Measurements from ENCODE around the gene ILF3. TPM values are rescaled to one million over a fixed set of nuclear protein-coding genes. Genes with fewer than 3 reads are reported as not detected.

The ILF3 gene
- total RNA-seq, 3 donors from 2014 or later (not counting 1 experiment from before 2014, with no cell fraction given) = 329 to 365 (median 332) TPM

DNA sequence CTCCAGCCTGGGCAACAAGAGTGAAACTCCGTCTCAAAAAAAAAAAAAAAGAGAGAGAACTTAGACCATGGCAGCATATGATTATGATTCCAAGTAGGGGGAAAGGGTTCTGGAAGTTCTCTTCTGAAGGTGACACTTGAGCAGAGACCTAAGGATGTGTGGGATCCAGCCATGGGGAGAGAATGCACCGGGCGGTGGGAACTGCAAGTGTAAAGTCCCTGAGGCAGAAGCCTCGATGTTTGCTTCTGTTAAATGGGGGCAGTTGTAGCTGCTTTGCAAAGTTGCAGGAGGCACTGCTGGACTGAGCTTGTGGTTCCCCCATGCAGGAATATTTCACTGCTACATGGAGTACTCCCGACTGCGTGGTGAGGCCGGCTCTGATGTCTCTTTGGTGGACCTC lies 19.7 kb upstream of the ILF3 start:
- peaks cover 12 to 26% of the 10 kb centered on the region in 2 donors for H3K4me1 Mint-ChIP-seq
- H3K27me3 ChIP-seq (ENCODE audit: control insufficient read depth, insufficient read depth, low read length) = no peaks in the 10 kb centered on the region
- H3K27me3 Mint-ChIP-seq (ENCODE audit: low read depth in 2 of 2) = no peaks in the 10 kb centered on the region
- ATAC-seq (no peak), DNase-seq (no peak)
- TF ChIP-seq, protein P1, sequence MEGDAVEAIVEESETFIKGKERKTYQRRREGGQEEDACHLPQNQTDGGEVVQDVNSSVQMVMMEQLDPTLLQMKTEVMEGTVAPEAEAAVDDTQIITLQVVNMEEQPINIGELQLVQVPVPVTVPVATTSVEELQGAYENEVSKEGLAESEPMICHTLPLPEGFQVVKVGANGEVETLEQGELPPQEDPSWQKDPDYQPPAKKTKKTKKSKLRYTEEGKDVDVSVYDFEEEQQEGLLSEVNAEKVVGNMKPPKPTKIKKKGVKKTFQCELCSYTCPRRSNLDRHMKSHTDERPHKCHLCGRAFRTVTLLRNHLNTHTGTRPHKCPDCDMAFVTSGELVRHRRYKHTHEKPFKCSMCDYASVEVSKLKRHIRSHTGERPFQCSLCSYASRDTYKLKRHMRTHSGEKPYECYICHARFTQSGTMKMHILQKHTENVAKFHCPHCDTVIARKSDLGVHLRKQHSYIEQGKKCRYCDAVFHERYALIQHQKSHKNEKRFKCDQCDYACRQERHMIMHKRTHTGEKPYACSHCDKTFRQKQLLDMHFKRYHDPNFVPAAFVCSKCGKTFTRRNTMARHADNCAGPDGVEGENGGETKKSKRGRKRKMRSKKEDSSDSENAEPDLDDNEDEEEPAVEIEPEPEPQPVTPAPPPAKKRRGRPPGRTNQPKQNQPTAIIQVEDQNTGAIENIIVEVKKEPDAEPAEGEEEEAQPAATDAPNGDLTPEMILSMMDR (IDR thresholded peaks at IDR 0.05) = no peak
- H3K27ac ChIP-seq (ENCODE audit: low read length) = no peak overlapping the region
- peaks cover 19% of the 10 kb centered on the region for H3K36me3 Mint-ChIP-seq
- intact Hi-C loops (cut with micrococcal nuclease) = no loop called here
- H3K36me3 ChIP-seq (ENCODE audit: control insufficient read depth, insufficient read depth, low read length) = peaks cover 82% of the 10 kb centered on the region
- no peaks in the 10 kb centered on the region for H3K9me3 Mint-ChIP-seq
- WGBS (ENCODE audit: insufficient coverage) = 98% methylated on average over 7 of the region's 7 CpGs
- H3K4me3 ChIP-seq (ENCODE audit: low read length) = no peak overlapping the region
- no peak overlapping the region for H3K27ac Mint-ChIP-seq
- H3K4me1 ChIP-seq (ENCODE audit: control insufficient read depth, insufficient read depth, low read length) = peaks cover 13% of the 10 kb centered on the region
- no peak overlapping the region for H3K4me3 Mint-ChIP-seq
- H3K9me3 ChIP-seq (ENCODE audit: control insufficient read depth, insufficient read depth, low read length) = no peaks in the 10 kb centered on the region

DNA sequence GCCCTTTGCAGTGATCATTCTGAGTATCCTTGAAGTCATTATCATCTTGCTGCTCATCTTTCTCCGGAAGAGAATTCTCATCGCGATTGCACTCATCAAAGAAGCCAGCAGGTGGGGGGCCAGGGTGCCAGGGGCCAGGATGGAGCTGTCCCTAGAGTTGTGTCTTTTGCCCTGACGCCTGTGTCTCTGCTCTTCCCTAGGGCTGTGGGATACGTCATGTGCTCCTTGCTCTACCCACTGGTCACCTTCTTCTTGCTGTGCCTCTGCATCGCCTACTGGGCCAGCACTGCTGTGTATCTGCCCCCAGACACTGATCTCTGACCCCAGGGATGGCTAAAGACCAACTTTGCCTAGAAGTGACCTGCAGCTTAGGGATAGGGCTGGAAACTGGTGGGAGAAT lies 19.2 kb upstream of the ILF3 start:
- no peaks in the 10 kb centered on the region for H3K27me3 ChIP-seq (ENCODE audit: control insufficient read depth, insufficient read depth, low read length)
- Mint-ChIP-seq H3K4me3 (no peak overlapping the region), H3K9me3 (no peaks in the 10 kb centered on the region), H3K27ac (no peak overlapping the region), H3K36me3 (peaks cover 19% of the 10 kb centered on the region), H3K4me1 (peaks cover 12 to 26% of the 10 kb centered on the region in 2 donors), H3K27me3 (ENCODE audit: low read depth in 2 of 2) (no peaks in the 10 kb centered on the region)
- intact Hi-C loops (cut with micrococcal nuclease) = no loop called here
- peaks cover 13% of the 10 kb centered on the region for H3K4me1 ChIP-seq (ENCODE audit: control insufficient read depth, insufficient read depth, low read length)
- ATAC-seq (no peak), DNase-seq (no peak)
- no peak overlapping the region for H3K4me3 ChIP-seq (ENCODE audit: low read length)
- TF ChIP-seq, protein P1 (IDR thresholded peaks at IDR 0.05) = no peak
- no peaks in the 10 kb centered on the region for H3K9me3 ChIP-seq (ENCODE audit: control insufficient read depth, insufficient read depth, low read length)
- H3K27ac ChIP-seq (ENCODE audit: low read length) = no peak overlapping the region
- H3K36me3 ChIP-seq (ENCODE audit: control insufficient read depth, insufficient read depth, low read length) = peaks cover 83% of the 10 kb centered on the region
- 96% methylated on average over 6 of the region's 6 CpGs for WGBS (ENCODE audit: insufficient coverage)

DNA sequence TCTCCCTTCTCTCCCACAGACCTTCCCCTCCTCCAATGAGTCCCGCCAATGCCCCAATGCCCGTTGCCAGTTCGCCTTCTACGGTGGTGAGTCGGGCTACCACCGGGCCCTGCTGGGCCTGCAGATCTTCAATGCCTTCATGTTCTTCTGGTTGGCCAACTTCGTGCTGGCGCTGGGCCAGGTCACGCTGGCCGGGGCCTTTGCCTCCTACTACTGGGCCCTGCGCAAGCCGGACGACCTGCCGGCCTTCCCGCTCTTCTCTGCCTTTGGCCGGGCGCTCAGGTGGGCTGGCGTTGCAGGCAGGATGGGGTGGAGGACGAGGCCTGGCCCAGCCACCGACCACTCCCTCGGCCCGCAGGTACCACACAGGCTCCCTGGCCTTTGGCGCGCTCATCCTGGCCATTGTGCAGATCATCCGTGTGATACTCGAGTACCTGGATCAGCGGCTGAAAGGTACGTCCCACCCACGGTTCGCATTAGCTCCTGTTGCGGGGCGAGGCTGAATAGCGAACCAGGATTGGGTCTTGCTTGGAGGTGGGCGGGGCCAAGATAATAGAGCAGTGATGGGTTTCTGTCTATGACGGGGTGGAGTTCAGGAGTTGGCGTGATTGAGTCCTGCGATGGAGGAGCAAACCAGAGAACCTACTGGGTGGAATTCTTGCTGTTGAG lies 17.7 kb upstream of the ILF3 start:
- TF ChIP-seq, protein P1 (IDR thresholded peaks at IDR 0.05) = no peak
- intact Hi-C loops (cut with micrococcal nuclease) = no loop called here
- DNase-seq (no peak), ATAC-seq (no peak)
- Mint-ChIP-seq H3K36me3 (peaks cover 19% of the 10 kb centered on the region), H3K9me3 (no peaks in the 10 kb centered on the region), H3K27ac (peak overlapping the region; percentile 7 to 73), H3K4me1 (peaks cover 12 to 26% of the 10 kb centered on the region in 2 donors), H3K4me3 (no peak overlapping the region), H3K27me3 (ENCODE audit: low read depth in 2 of 2) (no peaks in the 10 kb centered on the region)
- Histone ChIP-seq H3K27ac (ENCODE audit: low read length) (no peak overlapping the region), H3K9me3 (ENCODE audit: control insufficient read depth, insufficient read depth, low read length) (no peaks in the 10 kb centered on the region), H3K4me3 (ENCODE audit: low read length) (no peak overlapping the region), H3K4me1 (ENCODE audit: control insufficient read depth, insufficient read depth, low read length) (peaks cover 17% of the 10 kb centered on the region), H3K36me3 (ENCODE audit: control insufficient read depth, insufficient read depth, low read length) (peaks cover 85% of the 10 kb centered on the region), H3K27me3 (ENCODE audit: control insufficient read depth, insufficient read depth, low read length) (no peaks in the 10 kb centered on the region)
- WGBS (ENCODE audit: insufficient coverage) = 98% methylated on average over 37 of the region's 37 CpGs

DNA sequence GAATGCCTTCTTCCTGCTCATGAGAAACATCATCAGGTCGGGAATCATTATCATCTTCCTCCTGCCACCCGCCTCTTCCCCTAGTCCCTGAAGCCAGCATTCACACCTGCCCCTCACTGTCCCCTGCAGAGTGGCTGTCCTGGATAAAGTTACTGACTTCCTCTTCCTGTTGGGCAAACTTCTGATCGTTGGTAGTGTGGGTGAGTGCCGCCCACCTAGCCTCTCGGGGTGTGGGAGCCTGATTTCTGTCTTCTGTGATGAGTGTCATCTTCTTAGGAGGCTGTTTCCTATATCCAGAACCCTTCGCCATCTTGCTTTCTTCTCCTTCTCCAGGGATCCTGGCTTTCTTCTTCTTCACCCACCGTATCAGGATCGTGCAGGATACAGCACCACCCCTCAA lies 16.3 kb upstream of the ILF3 start:
- peaks cover 29% of the 10 kb centered on the region for H3K4me1 ChIP-seq (ENCODE audit: control insufficient read depth, insufficient read depth, low read length)
- peaks cover 12 to 31% of the 10 kb centered on the region in 2 donors for H3K4me1 Mint-ChIP-seq
- H3K4me3 ChIP-seq (ENCODE audit: low read length) = no peak overlapping the region
- no peak for DNase-seq
- H3K36me3 ChIP-seq (ENCODE audit: control insufficient read depth, insufficient read depth, low read length) = peaks cover 86% of the 10 kb centered on the region
- H3K27me3 ChIP-seq (ENCODE audit: control insufficient read depth, insufficient read depth, low read length) = no peaks in the 10 kb centered on the region
- no peak overlapping the region for H3K4me3 Mint-ChIP-seq
- TF ChIP-seq, protein P1 (IDR thresholded peaks at IDR 0.05) = no peak
- H3K27me3 Mint-ChIP-seq (ENCODE audit: low read depth in 2 of 2) = no peaks in the 10 kb centered on the region
- peak overlapping the region; percentile 21 to 56 for H3K27ac Mint-ChIP-seq
- WGBS (ENCODE audit: insufficient coverage) = 53% methylated on average over 3 of the region's 8 CpGs
- H3K27ac ChIP-seq (ENCODE audit: low read length) = no peak overlapping the region
- no peaks in the 10 kb centered on the region for H3K9me3 Mint-ChIP-seq
- peaks cover 19% of the 10 kb centered on the region for H3K36me3 Mint-ChIP-seq
- ATAC-seq = no peak
- H3K9me3 ChIP-seq (ENCODE audit: control insufficient read depth, insufficient read depth, low read length) = no peaks in the 10 kb centered on the region
- intact Hi-C loops (cut with micrococcal nuclease) = no loop called here

All from natural killer cell (primary cell).